CD1c-positive myeloid dendritic cell (primary cell): Measurements from ENCODE around the gene CHDH.

Experiments
- DNase-seq: peaks from one replicate; pipeline ENCODE4 v3.0.0-alpha.2; 2016; ENCODE audit errors: extremely low spot score

CHDH gene

GRCh38 chr3:53823956-53824657, 22.1 kb downstream of the CHDH start:
- no peak for DNase-seq

GRCh38 chr3:53823026-53823955, 22.9 kb downstream of the CHDH start:
- DNase-seq, result no peak

GRCh38 chr3:53822331-53822741, 23.9 kb downstream of the CHDH start:
- DNase-seq, result no peak

GRCh38 chr3:53821631-53822121, 24.5 kb downstream of the CHDH start:
- no peak for DNase-seq

GRCh38 chr3:53820756-53821580, 25.3 kb downstream of the CHDH start:
- no peak for DNase-seq

GRCh38 chr3:53820084-53820483, 26.1 kb downstream of the CHDH start:
- no peak for DNase-seq

GRCh38 chr3:53819163-53819868, 26.9 kb downstream of the CHDH start:
- DNase-seq, result no peak

GRCh38 chr3:53818221-53819162, 27.7 kb downstream of the CHDH start:
- DNase-seq, result no peak

GRCh38 chr3:53817809-53818208, 28.4 kb downstream of the CHDH start:
- no peak for DNase-seq

- no peak for DNase-seq
Observed at GRCh38 chr3:53817211-53817610, 29.0 kb downstream of the CHDH start.

- DNase-seq, result no peak
Observed at GRCh38 chr3:53816425-53816824, 29.8 kb downstream of the CHDH start.

- DNase-seq, result no peak
Observed at GRCh38 chr3:53815651-53816050, 30.6 kb downstream of the CHDH start.

- DNase-seq, result no peak
Observed at GRCh38 chr3:53815067-53815466, 31.2 kb downstream of the CHDH start.

- no peak for DNase-seq
Observed at GRCh38 chr3:53813876-53814275, 32.3 kb downstream of the CHDH start.

- no peak for DNase-seq
Observed at GRCh38 chr3:53813229-53813628, 33.0 kb downstream of the CHDH start.

GRCh38 chr3:53812434-53812833, 33.8 kb downstream of the CHDH start:
- no peak for DNase-seq

GRCh38 chr3:53811143-53811927, 34.9 kb downstream of the CHDH start:
- DNase-seq, result no peak

GRCh38 chr3:53809764-53810400, 36.3 kb downstream of the CHDH start:
- no peak for DNase-seq

GRCh38 chr3:53809267-53809666, 37.0 kb downstream of the CHDH start:
- DNase-seq, result no peak
